IMR-90 (cell line): ENCODE data around the gene LDLRAD3.

ENCODE experiments used
- BHLHE40 ChIP-seq: fragments of 150-350 bp; IDR thresholded peaks from 2 replicates; pipeline ENCODE4 v1.6.1; 2016; ENCODE audit warnings: mild to moderate bottlenecking, low read depth, low read length
- CEBPB ChIP-seq: IDR thresholded peaks from 2 replicates; pipeline ENCODE4 v1.6.1; 2012; ENCODE audit warnings: low read depth, low read length, improper control_type of control experiment
- CHD1 ChIP-seq: IDR thresholded peaks from 2 replicates; pipeline ENCODE4 v1.6.1; 2012; ENCODE audit warnings: low read depth, low read length, improper control_type of control experiment
- MAFK ChIP-seq: IDR thresholded peaks from 2 replicates; pipeline ENCODE4 v1.6.1; 2012; ENCODE audit warnings: low read depth, low read length, improper control_type of control experiment
- POLR2A ChIP-seq: IDR thresholded peaks from 2 replicates; pipeline ENCODE4 v1.6.1; 2012; ENCODE audit warnings: mild to moderate bottlenecking, low read depth, low read length
- RAD21 ChIP-seq: IDR thresholded peaks from 2 replicates; pipeline ENCODE4 v1.6.1; 2012; ENCODE audit warnings: low read length, improper control_type of control experiment
- RCOR1 ChIP-seq: IDR thresholded peaks from 2 replicates; pipeline ENCODE4 v1.6.1; 2012; ENCODE audit warnings: mild to moderate bottlenecking, low read length, improper control_type of control experiment; ENCODE audit not compliant: insufficient replicate concordance
- RFX5 ChIP-seq: IDR thresholded peaks from 2 replicates; pipeline ENCODE4 v1.8.0; 2012; ENCODE audit warnings: low read depth, mild to moderate bottlenecking, low read length, moderate library complexity
- TF ChIP-seq, protein P1 (sequence below): conservative IDR thresholded peaks from 2 replicates; pipeline ENCODE4 v1.5.1; 2012; ENCODE audit warnings: mild to moderate bottlenecking, low read depth, low read length, improper control_type of control experiment

GRCh38 chr11:36035999-36036398, 92.1 kb downstream of the LDLRAD3 start:
- TF ChIP-seq, protein P1, sequence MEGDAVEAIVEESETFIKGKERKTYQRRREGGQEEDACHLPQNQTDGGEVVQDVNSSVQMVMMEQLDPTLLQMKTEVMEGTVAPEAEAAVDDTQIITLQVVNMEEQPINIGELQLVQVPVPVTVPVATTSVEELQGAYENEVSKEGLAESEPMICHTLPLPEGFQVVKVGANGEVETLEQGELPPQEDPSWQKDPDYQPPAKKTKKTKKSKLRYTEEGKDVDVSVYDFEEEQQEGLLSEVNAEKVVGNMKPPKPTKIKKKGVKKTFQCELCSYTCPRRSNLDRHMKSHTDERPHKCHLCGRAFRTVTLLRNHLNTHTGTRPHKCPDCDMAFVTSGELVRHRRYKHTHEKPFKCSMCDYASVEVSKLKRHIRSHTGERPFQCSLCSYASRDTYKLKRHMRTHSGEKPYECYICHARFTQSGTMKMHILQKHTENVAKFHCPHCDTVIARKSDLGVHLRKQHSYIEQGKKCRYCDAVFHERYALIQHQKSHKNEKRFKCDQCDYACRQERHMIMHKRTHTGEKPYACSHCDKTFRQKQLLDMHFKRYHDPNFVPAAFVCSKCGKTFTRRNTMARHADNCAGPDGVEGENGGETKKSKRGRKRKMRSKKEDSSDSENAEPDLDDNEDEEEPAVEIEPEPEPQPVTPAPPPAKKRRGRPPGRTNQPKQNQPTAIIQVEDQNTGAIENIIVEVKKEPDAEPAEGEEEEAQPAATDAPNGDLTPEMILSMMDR = no peak
- TF ChIP-seq POLR2A (no peak), CEBPB (no peak), RCOR1 (no peak), RAD21 (no peak), MAFK (no peak), BHLHE40 (no peak), CHD1 (no peak), RFX5 (no peak)
